ENCODE results near the gene KIF16B. TPM values are rescaled to one million over a fixed set of nuclear protein-coding genes. Genes with fewer than 3 reads are reported as not detected.

The KIF16B gene
- total RNA-seq, 1 experiment from 2014 or later = 15.8 TPM

- no peak overlapping the region for H3K27ac Mint-ChIP-seq (ENCODE audit: low read depth, unreplicated experiment)
- CTCF ChIA-PET = interaction anchor here (0.5 to 0.7 kb wide), 2 partner anchors 70 to 110 kb away, joined by 3 read pairs; no protein-coding TSS in a partner anchor
- H3K4me1 Mint-ChIP-seq (ENCODE audit: insufficient read depth, unreplicated experiment) = peaks cover 23% of the 10 kb centered on the region
- no peak for TF ChIP-seq CTCF (IDR thresholded peaks at IDR 0.05; ENCODE audit: unreplicated experiment)
- BruUV-seq (replicated peaks) = no TSS peak
- no peaks in the 10 kb centered on the region for H3K9me3 Mint-ChIP-seq (ENCODE audit: unreplicated experiment)
- H3K36me3 Mint-ChIP-seq (ENCODE audit: insufficient read depth, unreplicated experiment) = no peaks in the 10 kb centered on the region
- no peak overlapping the region for H3K4me3 Mint-ChIP-seq (ENCODE audit: unreplicated experiment)
- no peaks in the 10 kb centered on the region for H3K27me3 Mint-ChIP-seq (ENCODE audit: insufficient read depth, unreplicated experiment)
- POLR2A ChIA-PET = interaction anchor here (1.6 kb wide), 1 partner anchor 26 kb away, joined by 3 read pairs; no protein-coding TSS in a partner anchor
- DNase-seq (ENCODE audit: unreplicated experiment) = no peak
- intact Hi-C loops (cut with micrococcal nuclease) = no loop called here
Observed at GRCh38 chr20:16583474-16583873, 10.2 kb upstream of the KIF16B start.

- H3K4me1 Mint-ChIP-seq (ENCODE audit: insufficient read depth, unreplicated experiment) = peaks cover 23% of the 10 kb centered on the region
- no peak for TF ChIP-seq CTCF (IDR thresholded peaks at IDR 0.05; ENCODE audit: unreplicated experiment)
- H3K9me3 Mint-ChIP-seq (ENCODE audit: unreplicated experiment) = no peaks in the 10 kb centered on the region
- POLR2A ChIA-PET = interaction anchor here (0.6 to 3.9 kb wide), 13 partner anchors 10 to 150 kb away, joined by 3 to 35 read pairs (median 4); no protein-coding TSS in a partner anchor
- no peaks in the 10 kb centered on the region for H3K36me3 Mint-ChIP-seq (ENCODE audit: insufficient read depth, unreplicated experiment)
- intact Hi-C loops (cut with micrococcal nuclease) = loop anchor here (2.0 kb wide), 2 partner anchors 34 to 150 kb away; partner anchors contain the start of gene SNRPB2
- no peaks in the 10 kb centered on the region for H3K27me3 Mint-ChIP-seq (ENCODE audit: insufficient read depth, unreplicated experiment)
- BruUV-seq (replicated peaks) = no TSS peak
- no peak for DNase-seq (ENCODE audit: unreplicated experiment)
- peak overlapping the region; percentile 6 for H3K27ac Mint-ChIP-seq (ENCODE audit: low read depth, unreplicated experiment)
- peak overlapping the region; percentile 30 for H3K4me3 Mint-ChIP-seq (ENCODE audit: unreplicated experiment)
- CTCF ChIA-PET = interaction anchor here (0.6 to 2.5 kb wide), 9 partner anchors 13 to 873 kb away, joined by 3 to 11 read pairs (median 3); no protein-coding TSS in a partner anchor
Observed at GRCh38 chr20:16581241-16581640, 8.0 kb upstream of the KIF16B start.

GRCh38 chr20:16580620-16581019, 7.4 kb upstream of the KIF16B start:
- H3K4me1 Mint-ChIP-seq (ENCODE audit: insufficient read depth, unreplicated experiment) = peaks cover 23% of the 10 kb centered on the region
- no TSS peak for BruUV-seq (replicated peaks)
- no peaks in the 10 kb centered on the region for H3K27me3 Mint-ChIP-seq (ENCODE audit: insufficient read depth, unreplicated experiment)
- no peaks in the 10 kb centered on the region for H3K36me3 Mint-ChIP-seq (ENCODE audit: insufficient read depth, unreplicated experiment)
- POLR2A ChIA-PET = interaction anchor here (0.6 to 3.9 kb wide), 18 partner anchors 10 to 1261 kb away, joined by 3 to 35 read pairs (median 4); no protein-coding TSS in a partner anchor
- H3K9me3 Mint-ChIP-seq (ENCODE audit: unreplicated experiment) = no peaks in the 10 kb centered on the region
- DNase-seq (ENCODE audit: unreplicated experiment) = no peak
- peak overlapping the region; percentile 30 for H3K4me3 Mint-ChIP-seq (ENCODE audit: unreplicated experiment)
- TF ChIP-seq CTCF (IDR thresholded peaks at IDR 0.05; ENCODE audit: unreplicated experiment) = no peak
- CTCF ChIA-PET = interaction anchor here (0.6 to 2.5 kb wide), 9 partner anchors 13 to 873 kb away, joined by 3 to 11 read pairs (median 4); no protein-coding TSS in a partner anchor
- intact Hi-C loops (cut with micrococcal nuclease) = loop anchor here (2.0 kb wide), 2 partner anchors 34 to 150 kb away; partner anchors contain the start of gene SNRPB2
- H3K27ac Mint-ChIP-seq (ENCODE audit: low read depth, unreplicated experiment) = peak overlapping the region; percentile 6

GRCh38 chr20:16580147-16580546, 6.9 kb upstream of the KIF16B start:
- Mint-ChIP-seq H3K27ac (ENCODE audit: low read depth, unreplicated experiment) (peak overlapping the region; percentile 6), H3K4me3 (ENCODE audit: unreplicated experiment) (peak overlapping the region; percentile 30), H3K36me3 (ENCODE audit: insufficient read depth, unreplicated experiment) (no peaks in the 10 kb centered on the region), H3K27me3 (ENCODE audit: insufficient read depth, unreplicated experiment) (no peaks in the 10 kb centered on the region), H3K9me3 (ENCODE audit: unreplicated experiment) (no peaks in the 10 kb centered on the region), H3K4me1 (ENCODE audit: insufficient read depth, unreplicated experiment) (peaks cover 23% of the 10 kb centered on the region)
- ChIA-PET POLR2A (interaction anchor here (0.6 to 3.9 kb wide), 17 partner anchors 9 to 1262 kb away, joined by 3 to 35 read pairs (median 4); no protein-coding TSS in a partner anchor), CTCF (interaction anchor here (1.1 to 2.5 kb wide), 6 partner anchors 28 to 182 kb away, joined by 3 to 11 read pairs (median 5); no protein-coding TSS in a partner anchor)
- BruUV-seq (replicated peaks) = no TSS peak
- intact Hi-C loops (cut with micrococcal nuclease) = loop anchor here (2.0 kb wide), 2 partner anchors 35 to 151 kb away; partner anchors contain the start of gene SNRPB2
- peak; percentile 92 for DNase-seq (ENCODE audit: unreplicated experiment)
- no peak for TF ChIP-seq CTCF (IDR thresholded peaks at IDR 0.05; ENCODE audit: unreplicated experiment)

Measured in MCF 10A (cell line).